Esophagus (tissue), 2 donors: ENCODE results near the gene TBC1D2. TPM values are rescaled to one million over a fixed set of nuclear protein-coding genes. Genes with fewer than 3 reads are reported as not detected.

Experiments used
- H3K27ac ChIP-seq, 2 donors: one replicate each; pipeline ENCODE4 v1.5.1; 2013; ENCODE audit warnings: low read depth in 2 of 2, mild to moderate bottlenecking in 2 of 2, inconsistent platforms in 1 of 2, low read length in 1 of 2, moderate library complexity in 1 of 2
- H3K27me3 ChIP-seq, 2 donors: one replicate each; pipeline ENCODE4 v1.6.1; 2013; ENCODE audit warnings: low read length in 2 of 2, control low read depth in 1 of 2, mild to moderate bottlenecking in 1 of 2; ENCODE audit not compliant: insufficient read depth in 2 of 2, control insufficient read depth in 1 of 2
- H3K36me3 ChIP-seq, 2 donors: one replicate each; pipeline ENCODE4 v1.6.1; 2013; ENCODE audit warnings: low read length in 1 of 2; ENCODE audit not compliant: control insufficient read depth in 2 of 2, insufficient read depth in 2 of 2
- H3K4me1 ChIP-seq, 2 donors: one replicate each; pipeline ENCODE4 v1.6.1; 2013; ENCODE audit warnings: low read length in 1 of 2; ENCODE audit not compliant: control insufficient read depth in 2 of 2, insufficient read depth in 2 of 2
- H3K4me3 ChIP-seq, 2 donors: one replicate each; pipeline ENCODE4 v1.5.1; 2013; ENCODE audit warnings: low read length in 2 of 2, mild to moderate bottlenecking in 2 of 2, low read depth in 1 of 2, moderate library complexity in 1 of 2
- H3K9me3 ChIP-seq, 2 donors: one replicate each; pipeline ENCODE4 v1.6.1; 2013; ENCODE audit warnings: mild to moderate bottlenecking in 2 of 2, low read depth in 1 of 2, low read length in 1 of 2, moderate library complexity in 1 of 2; ENCODE audit not compliant: control insufficient read depth in 2 of 2, insufficient read depth in 1 of 2
- WGBS, 2 donors: extraction: QIAGEN DNeasy Blood & Tissue Kit; methylation state at CpG; one replicate each; pipeline ENCODE4 v1.1.7; 2013; 5-methylcytosine and 5-hydroxymethylcytosine counted together
- polyA plus RNA-seq, 2 donors: library from polyadenylated mRNA; stranded (reverse); fragments of 200-250 nt; gene quantifications; one replicate each; pipeline ENCODE4 v1.2.3, GENCODE V29; 2013
- donor health status: healthy with polysubstance abuse.
- donor health status: Bipolar disorder and iron deficiency.

TBC1D2 gene
- polyA plus RNA-seq, 2 donors: 16.2 to 33.9 TPM

DNA sequence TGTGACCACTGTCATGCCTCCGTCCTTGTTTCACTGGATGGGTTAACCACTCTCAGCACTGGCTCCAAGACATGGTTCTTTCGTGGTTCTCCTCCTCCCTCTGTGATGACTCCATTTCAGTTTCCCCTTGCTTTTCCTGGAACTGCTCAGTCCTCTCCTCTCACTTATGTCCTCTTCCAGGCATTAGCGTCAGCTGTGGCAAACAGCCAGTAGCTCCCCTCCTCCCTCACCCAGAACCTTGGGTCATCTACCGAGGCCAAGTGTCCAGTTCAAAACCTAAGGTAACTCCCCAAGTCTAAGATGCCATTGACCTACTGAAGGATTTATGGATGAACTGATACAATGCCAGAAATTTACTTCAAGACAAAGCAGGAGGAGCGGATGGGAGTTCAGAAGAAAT is 53.2 kb downstream of the TBC1D2 start:
- Histone ChIP-seq H3K4me1 (no peaks in the 10 kb centered on the region), H3K9me3 (no peaks in the 10 kb centered on the region), H3K36me3 (peaks cover 7 to 51% of the 10 kb centered on the region in 2 donors), H3K4me3 (no peak overlapping the region), H3K27ac (no peak overlapping the region), H3K27me3 (no peaks in the 10 kb centered on the region)
- WGBS, 2 donors: 80 to 81% methylated on average over 5 of the region's 5 CpGs

DNA sequence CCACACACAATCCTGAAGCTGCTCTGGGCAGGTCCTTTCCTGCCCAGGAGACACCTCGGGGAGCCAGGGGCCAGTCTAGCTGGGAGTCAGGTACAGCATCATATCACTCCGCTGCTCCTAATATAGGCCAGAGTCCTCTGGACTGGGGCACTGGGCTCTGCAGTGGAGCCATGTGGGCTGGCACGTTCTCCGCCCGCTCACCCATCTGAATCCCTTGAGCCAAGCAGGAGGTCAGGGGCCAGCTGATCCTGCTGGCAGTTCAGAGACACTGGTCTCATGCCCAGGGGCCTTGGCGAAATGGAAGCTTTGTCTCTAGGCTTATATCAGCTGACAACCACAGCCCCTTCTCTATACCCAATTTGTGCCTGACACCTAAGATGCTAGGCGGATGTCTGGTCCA is 53.7 kb downstream of the TBC1D2 start:
- no peak overlapping the region for H3K27ac ChIP-seq
- no peak overlapping the region for H3K4me3 ChIP-seq
- no peaks in the 10 kb centered on the region for H3K27me3 ChIP-seq
- H3K4me1 ChIP-seq: no peaks in the 10 kb centered on the region
- no peaks in the 10 kb centered on the region for H3K9me3 ChIP-seq
- peaks cover 7 to 51% of the 10 kb centered on the region in 2 donors for H3K36me3 ChIP-seq
- WGBS, 2 donors: 88 to 93% methylated on average over 7 of the region's 7 CpGs

DNA sequence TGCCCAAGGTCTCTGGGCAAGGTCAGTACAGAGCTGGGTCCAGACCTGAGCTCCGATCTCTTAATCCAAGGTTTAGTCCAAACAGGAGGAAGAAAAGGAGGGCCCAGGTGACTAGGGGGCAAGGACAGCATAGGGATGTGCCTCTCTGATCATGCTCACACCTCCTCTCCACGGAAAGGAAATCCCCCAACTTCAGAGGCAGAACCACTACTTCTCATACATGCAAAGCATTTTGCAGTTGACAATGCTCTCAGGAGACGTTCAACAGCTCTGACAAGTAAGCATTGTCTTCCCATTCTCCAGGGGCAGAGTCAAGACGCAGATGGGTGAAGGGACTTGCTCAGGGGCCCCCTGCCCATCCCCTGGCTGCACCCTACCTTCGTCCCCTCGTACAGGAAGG is 54.3 kb downstream of the TBC1D2 start:
- WGBS, 2 donors: 85 to 86% methylated on average over 6 of the region's 6 CpGs
- Histone ChIP-seq H3K27me3 (no peaks in the 10 kb centered on the region), H3K36me3 (peaks cover 7 to 48% of the 10 kb centered on the region in 2 donors)

DNA sequence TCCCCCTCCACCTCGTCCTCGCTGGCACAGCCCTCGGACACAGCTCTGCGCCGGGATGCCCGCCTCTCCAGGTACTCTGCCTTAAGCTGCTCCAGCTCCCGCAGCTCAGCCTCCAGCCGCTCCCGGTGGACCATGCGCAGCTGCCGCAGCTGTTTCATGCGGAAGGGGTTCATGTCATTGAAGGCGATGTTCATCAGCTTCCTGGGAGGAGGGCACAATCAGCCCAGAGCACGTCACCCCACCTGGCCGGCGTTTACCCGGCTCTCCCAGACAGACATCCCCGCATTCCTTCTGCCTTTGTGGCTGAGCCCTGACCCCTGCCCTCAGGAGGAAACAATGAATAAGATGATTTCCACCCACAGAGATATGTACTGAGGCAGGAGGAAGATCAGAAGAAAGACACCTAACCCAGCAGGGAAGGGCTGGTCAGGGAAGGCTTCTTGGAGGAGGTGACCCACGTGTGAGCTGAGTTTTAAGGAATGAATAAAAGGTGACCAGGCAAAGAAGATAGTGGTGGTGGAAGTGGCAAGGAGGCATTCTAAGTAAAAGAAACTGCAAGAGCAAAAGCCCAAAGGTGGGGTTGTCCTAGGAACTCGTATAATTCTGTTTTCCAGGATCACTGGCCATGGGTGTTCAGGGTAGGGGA is 55.9 kb downstream of the TBC1D2 start:
- H3K27me3 ChIP-seq: no peaks in the 10 kb centered on the region
- H3K4me1 ChIP-seq: no peaks in the 10 kb centered on the region
- peaks cover 7 to 48% of the 10 kb centered on the region in 2 donors for H3K36me3 ChIP-seq
- no peak overlapping the region for H3K27ac ChIP-seq
- 86 to 90% methylated on average over 20 of the region's 20 CpGs for WGBS, 2 donors
- H3K9me3 ChIP-seq: no peaks in the 10 kb centered on the region
- no peak overlapping the region for H3K4me3 ChIP-seq

More for the DNA sequence above, 54.3 kb downstream of the TBC1D2 start:
- Histone ChIP-seq H3K27ac (no peak overlapping the region), H3K4me1 (no peaks in the 10 kb centered on the region), H3K9me3 (no peaks in the 10 kb centered on the region), H3K4me3 (no peak overlapping the region)

DNA sequence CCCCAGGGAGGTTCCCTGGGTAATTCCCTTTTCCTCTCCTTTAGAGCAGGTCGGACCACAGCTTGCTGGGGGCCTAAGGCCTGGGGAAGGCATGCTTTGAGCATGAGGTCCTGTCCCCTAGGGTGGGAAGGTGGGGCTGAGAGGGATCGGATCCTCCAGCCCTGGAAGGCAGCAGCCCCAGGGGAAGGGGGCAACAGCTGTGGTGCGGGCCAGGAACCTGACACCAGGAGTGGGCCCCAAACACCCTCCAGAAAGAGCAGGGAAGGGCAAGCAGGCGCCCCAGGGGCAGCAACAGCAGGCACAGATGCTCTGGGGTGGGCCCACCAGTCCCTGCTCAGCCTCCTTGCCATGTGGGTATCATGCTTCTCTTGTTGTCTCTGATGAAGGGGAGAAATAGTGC is 59.8 kb downstream of the TBC1D2 start:
- Histone ChIP-seq H3K27ac (no peak overlapping the region), H3K36me3 (peaks cover 6 to 26% of the 10 kb centered on the region in 2 donors), H3K27me3 (no peaks in the 10 kb centered on the region), H3K4me3 (no peak overlapping the region), H3K4me1 (peaks cover 0 to 4% of the 10 kb centered on the region in 2 donors), H3K9me3 (no peaks in the 10 kb centered on the region)
- 78 to 91% methylated on average over 4 of the region's 4 CpGs for WGBS, 2 donors

DNA sequence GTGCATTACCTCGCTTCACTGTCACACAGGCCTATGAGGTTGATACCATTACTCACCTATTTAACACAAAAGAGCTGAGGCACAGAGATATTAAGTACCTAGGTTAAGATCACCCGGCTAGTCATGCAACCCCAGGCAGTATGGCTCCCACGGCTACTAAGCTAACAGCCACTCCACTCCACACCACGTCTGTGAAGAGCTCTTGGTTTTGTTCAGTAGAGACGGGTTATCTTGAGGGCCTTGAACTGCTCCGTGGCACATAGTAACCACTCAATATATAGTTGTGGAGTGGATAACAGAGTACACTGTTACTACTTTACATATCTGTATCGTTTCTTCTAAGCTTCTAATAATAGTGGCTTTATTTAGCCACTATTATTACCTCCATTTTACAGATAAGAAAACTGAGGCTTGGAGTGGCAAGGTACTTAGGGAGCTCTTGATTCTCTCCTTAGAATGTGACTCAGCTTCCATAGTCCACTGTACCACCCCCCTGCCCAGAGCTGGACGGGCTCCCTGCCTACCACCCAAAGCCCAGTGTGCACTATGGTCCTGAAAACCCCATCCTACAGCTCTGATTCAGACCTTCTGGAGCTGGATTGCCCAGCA is 62.0 kb downstream of the TBC1D2 start:
- H3K36me3 ChIP-seq: peaks cover 3 to 9% of the 10 kb centered on the region in 2 donors
- peak overlapping the region; percentile 75 to 92 for H3K4me3 ChIP-seq
- WGBS, 2 donors: 52 to 53% methylated on average over 8 of the region's 8 CpGs
- H3K9me3 ChIP-seq: no peaks in the 10 kb centered on the region
- H3K4me1 ChIP-seq: peaks cover 0 to 4% of the 10 kb centered on the region in 2 donors
- H3K27ac ChIP-seq: peak overlapping the region; percentile 92 to 95
- no peaks in the 10 kb centered on the region for H3K27me3 ChIP-seq

DNA sequence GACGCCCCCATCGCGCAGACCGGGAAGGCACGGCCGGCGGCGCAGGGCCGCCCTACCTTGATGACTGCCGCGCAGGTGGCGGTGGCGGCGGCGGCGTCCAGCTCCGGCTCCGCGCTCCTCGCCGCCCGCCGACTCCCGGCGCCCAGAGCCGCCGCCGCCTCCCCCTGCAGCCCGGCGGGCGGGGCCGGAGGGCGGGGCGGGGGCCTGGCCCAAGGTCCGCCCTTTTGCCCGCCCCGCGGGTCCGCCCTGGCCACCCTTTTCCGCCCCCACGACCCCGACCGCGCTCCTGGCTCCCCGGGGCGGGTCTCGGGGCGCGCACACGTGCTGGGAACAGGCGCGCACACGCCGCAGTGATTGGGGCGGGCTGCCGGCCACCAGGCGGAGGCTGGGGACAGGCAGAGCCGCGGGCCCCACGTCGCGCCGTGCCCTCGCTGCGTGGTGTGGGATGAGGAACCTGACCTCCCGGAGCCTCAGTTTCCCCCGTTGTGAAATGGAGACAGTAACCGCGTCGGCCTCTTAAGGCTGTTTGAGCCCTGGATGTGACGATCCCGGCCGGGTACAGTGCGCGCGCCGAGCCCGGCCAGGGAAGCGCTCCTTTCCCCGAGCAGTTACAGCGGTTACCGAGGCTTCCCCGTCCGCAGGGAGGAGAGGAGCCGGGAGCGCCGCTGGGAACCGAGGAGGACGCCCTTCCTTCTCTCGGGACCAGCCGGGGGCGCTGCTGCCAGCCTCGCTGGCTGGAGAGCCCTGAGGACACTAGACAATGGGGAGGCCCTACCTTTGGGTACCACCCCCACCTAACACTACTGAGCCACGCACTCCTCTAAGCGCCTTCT is 62.7 kb downstream of the TBC1D2 start, which contains the start of gene CORO2A:
Gene CORO2A, minus strand, starts transcription at position 135 of the 833 bp plus-strand sequence. CDS start 34,977 bp downstream, outside the sequence.
- Histone ChIP-seq H3K36me3 (peaks cover 1 to 3% of the 10 kb centered on the region in 2 donors), H3K27me3 (no peaks in the 10 kb centered on the region), H3K4me1 (peaks cover 0 to 4% of the 10 kb centered on the region in 2 donors), H3K27ac (peak within 1 kb of the TSS; percentile 92 to 95), H3K9me3 (no peaks in the 10 kb centered on the region), H3K4me3 (peak within 1 kb of the TSS; percentile 75 to 92)
- WGBS, 2 donors: 1% methylated on average over 54 to 95 of the region's 95 CpGs

DNA sequence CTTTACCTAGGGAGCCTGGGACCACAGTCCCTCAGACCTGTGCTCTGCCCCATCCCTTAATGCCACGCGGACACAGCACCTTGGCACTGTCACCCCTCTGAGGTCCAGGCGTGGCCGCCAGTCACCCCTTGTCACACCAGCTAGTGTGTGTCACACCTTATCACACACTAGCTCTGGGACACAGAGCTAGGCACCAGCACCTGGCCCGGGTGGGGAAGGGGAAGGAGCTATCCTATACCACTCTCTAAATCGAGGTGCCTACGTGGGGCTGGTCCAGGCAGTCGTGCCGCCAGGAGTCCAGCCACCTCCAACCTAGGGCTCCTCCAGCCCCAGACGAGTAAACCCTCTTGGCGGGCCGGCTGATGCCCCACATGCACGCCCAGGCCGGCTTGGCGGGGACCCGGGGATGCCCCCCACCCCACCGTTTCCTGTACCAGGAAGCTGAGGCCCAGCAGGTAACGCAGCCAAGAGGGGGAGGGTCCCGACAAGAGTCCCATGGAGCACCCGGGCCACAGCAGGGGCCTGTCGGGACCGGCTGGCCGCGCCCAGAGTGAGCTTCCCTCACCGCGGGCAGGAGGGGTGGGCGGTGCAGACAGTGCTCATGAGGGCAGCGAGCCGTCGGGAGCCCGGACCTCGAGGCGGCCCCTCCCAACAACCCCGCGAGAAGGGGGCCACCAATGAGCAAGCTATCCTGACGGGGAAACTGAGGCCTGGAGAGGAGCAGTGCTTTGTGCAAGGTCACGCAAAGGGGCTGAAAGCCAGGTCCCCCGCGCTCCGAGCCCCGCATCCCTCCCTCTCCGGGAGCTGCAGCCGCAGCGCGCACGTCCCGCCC is 63.6 kb downstream of the TBC1D2 start:
- Histone ChIP-seq H3K27ac (peak overlapping the region; percentile 92 to 95), H3K27me3 (no peaks in the 10 kb centered on the region), H3K4me3 (peak overlapping the region; percentile 75 to 92), H3K9me3 (no peaks in the 10 kb centered on the region), H3K4me1 (peaks cover 0 to 4% of the 10 kb centered on the region in 2 donors), H3K36me3 (peaks cover 0 to 3% of the 10 kb centered on the region in 2 donors)
- WGBS, 2 donors: 7 to 12% methylated on average over 41 to 47 of the region's 47 CpGs

DNA sequence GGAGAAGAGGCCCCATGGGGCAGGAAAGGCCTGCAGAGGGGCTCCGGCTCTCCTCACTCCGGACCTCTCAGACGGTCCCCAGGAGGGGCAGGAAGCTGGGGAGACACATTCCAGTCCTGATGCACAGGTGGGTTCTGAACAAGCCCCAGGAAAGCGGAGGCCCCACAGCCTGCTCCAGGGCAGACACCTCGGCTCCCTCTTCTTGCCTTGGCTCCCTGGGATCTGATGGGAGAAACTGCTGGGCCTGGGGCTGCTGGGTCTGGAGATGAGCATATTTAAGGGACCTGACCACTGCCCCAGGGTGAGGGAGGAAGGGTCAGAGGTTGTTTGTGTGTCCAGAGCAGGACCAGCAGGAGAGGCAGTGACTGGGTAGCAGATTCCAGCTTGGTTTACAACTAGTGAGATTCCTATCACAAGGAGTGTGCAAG is 64.3 kb downstream of the TBC1D2 start:
- peak overlapping the region; percentile 75 to 92 for H3K4me3 ChIP-seq
- no peaks in the 10 kb centered on the region for H3K9me3 ChIP-seq
- no peaks in the 10 kb centered on the region for H3K27me3 ChIP-seq
- H3K4me1 ChIP-seq: peaks cover 0 to 4% of the 10 kb centered on the region in 2 donors
- WGBS, 2 donors: 57 to 72% methylated on average over 5 of the region's 5 CpGs
- peaks cover 0 to 3% of the 10 kb centered on the region in 2 donors for H3K36me3 ChIP-seq
- peak overlapping the region in 1 of 2 donors; percentile 92 for H3K27ac ChIP-seq
